ENCODE results near the gene SNCAIP.
"Not testable (repeated sequence)": the region's sequence is repeated elsewhere in the genome, so short reads cannot be mapped to it uniquely, and the experiment has no call there.

Gene SNCAIP

GRCh38 chr5:122315521-122315920, 3.5 kb downstream of the SNCAIP start:
- DNase-seq (ENCODE audit: low spot score): no peak

- DNase-seq (ENCODE audit: low spot score): no peak
Observed at GRCh38 chr5:122316656-122317055, 4.6 kb downstream of the SNCAIP start.

- DNase-seq (ENCODE audit: low spot score): no peak
Observed at GRCh38 chr5:122319897-122320296, 7.9 kb downstream of the SNCAIP start.

GRCh38 chr5:122321921-122322320, 9.9 kb downstream of the SNCAIP start:
- DNase-seq (ENCODE audit: low spot score): no peak

- no peak for DNase-seq (ENCODE audit: low spot score)
Observed at GRCh38 chr5:122322801-122323548, 10.9 kb downstream of the SNCAIP start.

GRCh38 chr5:122323738-122324137, 11.7 kb downstream of the SNCAIP start:
- DNase-seq (ENCODE audit: low spot score): no peak

- no peak for DNase-seq (ENCODE audit: low spot score)
Observed at GRCh38 chr5:122327110-122327509, 15.1 kb downstream of the SNCAIP start.

- DNase-seq (ENCODE audit: low spot score): no peak
Observed at GRCh38 chr5:122330881-122331280, 18.8 kb downstream of the SNCAIP start.

GRCh38 chr5:122332599-122333555, 20.8 kb downstream of the SNCAIP start:
- no peak for DNase-seq (ENCODE audit: low spot score)

- no peak for DNase-seq (ENCODE audit: low spot score)
Observed at GRCh38 chr5:122333564-122333963, 21.5 kb downstream of the SNCAIP start.

- DNase-seq (ENCODE audit: low spot score): no peak
Observed at GRCh38 chr5:122339591-122339990, 27.6 kb downstream of the SNCAIP start.

GRCh38 chr5:122341087-122341486, 29.1 kb downstream of the SNCAIP start:
- DNase-seq (ENCODE audit: low spot score): peak; percentile 6

- no peak for DNase-seq (ENCODE audit: low spot score)
Observed at GRCh38 chr5:122342256-122342655, 30.2 kb downstream of the SNCAIP start.

GRCh38 chr5:122346897-122347581, 35.0 kb downstream of the SNCAIP start:
- no peak for DNase-seq (ENCODE audit: low spot score)

- DNase-seq (ENCODE audit: low spot score): no peak
Observed at GRCh38 chr5:122350496-122350895, 38.5 kb downstream of the SNCAIP start.

- peak; percentile 29 for DNase-seq (ENCODE audit: low spot score)
Observed at GRCh38 chr5:122351416-122352157, 39.5 kb downstream of the SNCAIP start.

GRCh38 chr5:122352331-122352730, 40.3 kb downstream of the SNCAIP start:
- peak; percentile 41 for DNase-seq (ENCODE audit: low spot score)

- DNase-seq (ENCODE audit: low spot score): not testable (repeated sequence)
Observed at GRCh38 chr5:122353361-122353760, 41.3 kb downstream of the SNCAIP start.

- DNase-seq (ENCODE audit: low spot score): no peak
Observed at GRCh38 chr5:122354293-122354692, 42.3 kb downstream of the SNCAIP start.

GRCh38 chr5:122355324-122355723, 43.3 kb downstream of the SNCAIP start:
- no peak for DNase-seq (ENCODE audit: low spot score)

- no peak for DNase-seq (ENCODE audit: low spot score)
Observed at GRCh38 chr5:122356855-122357254, 44.8 kb downstream of the SNCAIP start.

Measured in GM03348 (cell line).